Stimulated activated CD4-positive, alpha-beta T cell treated with anti-CD3 and anti-CD28 coated beads, Interleukin-4, amount 100 ng/mL, for 4 hours (primary cell): ENCODE results near the gene SHISA2.

Source experiments
- DNase-seq, 2 experiments: peaks; one replicate each; pipeline ENCODE4 v3.0.0-alpha.2; 2020

Gene SHISA2

GRCh38 chr13:26017196-26017921 lies 34.5 kb downstream of the SHISA2 start:
- DNase-seq, result peak in 1 of 2 experiments; percentile 27

- DNase-seq, result no peak
Observed at GRCh38 chr13:26016189-26016588, 35.6 kb downstream of the SHISA2 start.

GRCh38 chr13:26015271-26016125 lies 36.3 kb downstream of the SHISA2 start:
- no peak for DNase-seq

- no peak for DNase-seq
Observed at GRCh38 chr13:26012995-26013394, 38.8 kb downstream of the SHISA2 start.

GRCh38 chr13:26011996-26012821 lies 39.6 kb downstream of the SHISA2 start:
- peak; percentile 45 to 72 for DNase-seq

GRCh38 chr13:26011208-26011573 lies 40.6 kb downstream of the SHISA2 start:
- DNase-seq, result no peak

GRCh38 chr13:26010487-26011207 lies 41.2 kb downstream of the SHISA2 start:
- DNase-seq, result no peak

- no peak for DNase-seq
Observed at GRCh38 chr13:26007261-26008125, 44.3 kb downstream of the SHISA2 start.
